ENCODE data around the gene FUNDC2. TPM values are rescaled to one million over a fixed set of nuclear protein-coding genes. Genes with fewer than 3 reads are reported as not detected.

The FUNDC2 gene
- total RNA-seq, 2 donors from 2014 or later = 54.7 to 57.2 TPM

GRCh38 chrX:155070975-155071693, 44.5 kb downstream of the FUNDC2 start, which contains the start of the genes BRCC3, CMC4 and MTCP1:
BRCC3 (plus strand) TSS chrX:155071508; CDS start chrX:155071528, 20 bp downstream.
CMC4 (minus strand) TSS chrX:155071136; CDS start chrX:155064023, 7,113 bp downstream.
MTCP1 (minus strand) TSS chrX:155071136; CDS start chrX:155066010, 5,126 bp downstream.
- H3K4me3 ChIP-seq = peak within 1 kb of the TSS; percentile 53
- no peaks in the 10 kb centered on the region for H3K36me3 ChIP-seq
- intact Hi-C loops (cut with DNase I) = no loop called here
- no peak for TF ChIP-seq CTCF (IDR thresholded peaks at IDR 0.05)
- H3K27me3 ChIP-seq = no peaks in the 10 kb centered on the region
- H3K9me3 ChIP-seq = no peaks in the 10 kb centered on the region
- peak within 1 kb of the TSS; percentile 78 for H3K27ac ChIP-seq
- DNase-seq = peak; percentile 83
- peak within 1 kb of the TSS; percentile 75 to 84 for H3K9ac ChIP-seq (ENCODE audit: low read depth in 2 of 2, low read length in 2 of 2)
- no peaks in the 10 kb centered on the region for H3K4me1 ChIP-seq

GRCh38 chrX:155071694-155072280, 45.1 kb downstream of the FUNDC2 start:
- intact Hi-C loops (cut with DNase I) = no loop called here
- peak; percentile 33 for DNase-seq
- Histone ChIP-seq H3K27ac (peak overlapping the region; percentile 78), H3K9me3 (no peaks in the 10 kb centered on the region), H3K27me3 (no peaks in the 10 kb centered on the region), H3K4me3 (peak overlapping the region; percentile 53), H3K4me1 (no peaks in the 10 kb centered on the region), H3K36me3 (no peaks in the 10 kb centered on the region), H3K9ac (ENCODE audit: low read depth in 2 of 2, low read length in 2 of 2) (peak overlapping the region; percentile 75 to 84)
- no peak for TF ChIP-seq CTCF (IDR thresholded peaks at IDR 0.05)

GRCh38 chrX:155086202-155086840, 59.7 kb downstream of the FUNDC2 start:
- intact Hi-C loops (cut with DNase I) = loop anchor here (10.0 kb wide), 1 partner anchor 172 kb away; no protein-coding TSS in a partner anchor
- Histone ChIP-seq H3K27ac (no peak overlapping the region), H3K9ac (ENCODE audit: low read depth in 2 of 2, low read length in 2 of 2) (no peak overlapping the region), H3K27me3 (no peaks in the 10 kb centered on the region), H3K4me1 (no peaks in the 10 kb centered on the region), H3K36me3 (no peaks in the 10 kb centered on the region), H3K9me3 (no peaks in the 10 kb centered on the region), H3K4me3 (no peak overlapping the region)
- DNase-seq = peak; percentile 35
- TF ChIP-seq CTCF (IDR thresholded peaks at IDR 0.05) = peak; percentile 38

GRCh38 chrX:155086961-155087735, 60.5 kb downstream of the FUNDC2 start:
- Histone ChIP-seq H3K36me3 (no peaks in the 10 kb centered on the region), H3K9me3 (no peaks in the 10 kb centered on the region), H3K27me3 (no peaks in the 10 kb centered on the region), H3K27ac (no peak overlapping the region), H3K9ac (ENCODE audit: low read depth in 2 of 2, low read length in 2 of 2) (no peak overlapping the region), H3K4me1 (no peaks in the 10 kb centered on the region), H3K4me3 (no peak overlapping the region)
- no peak for DNase-seq
- no peak for TF ChIP-seq CTCF (IDR thresholded peaks at IDR 0.05)
- intact Hi-C loops (cut with DNase I) = loop anchor here (10.0 kb wide), 1 partner anchor 172 kb away; no protein-coding TSS in a partner anchor
